GM12873 (cell line): ENCODE data around the gene NGFR.

Experiments
- CTCF ChIP-seq: IDR thresholded peaks from 2 replicates; pipeline ENCODE4 v1.5.1; 2012; ENCODE audit warnings: low read depth, mild to moderate bottlenecking, moderate library complexity, low read length, control low read depth; ENCODE audit not compliant: insufficient read depth; ENCODE audit errors: missing control alignments

NGFR gene

GRCh38 chr17:49551221-49552069, 56.4 kb downstream of the NGFR start:
- TF ChIP-seq CTCF: no peak

GRCh38 chr17:49552070-49552751, 57.1 kb downstream of the NGFR start:
- TF ChIP-seq CTCF: no peak

DNA sequence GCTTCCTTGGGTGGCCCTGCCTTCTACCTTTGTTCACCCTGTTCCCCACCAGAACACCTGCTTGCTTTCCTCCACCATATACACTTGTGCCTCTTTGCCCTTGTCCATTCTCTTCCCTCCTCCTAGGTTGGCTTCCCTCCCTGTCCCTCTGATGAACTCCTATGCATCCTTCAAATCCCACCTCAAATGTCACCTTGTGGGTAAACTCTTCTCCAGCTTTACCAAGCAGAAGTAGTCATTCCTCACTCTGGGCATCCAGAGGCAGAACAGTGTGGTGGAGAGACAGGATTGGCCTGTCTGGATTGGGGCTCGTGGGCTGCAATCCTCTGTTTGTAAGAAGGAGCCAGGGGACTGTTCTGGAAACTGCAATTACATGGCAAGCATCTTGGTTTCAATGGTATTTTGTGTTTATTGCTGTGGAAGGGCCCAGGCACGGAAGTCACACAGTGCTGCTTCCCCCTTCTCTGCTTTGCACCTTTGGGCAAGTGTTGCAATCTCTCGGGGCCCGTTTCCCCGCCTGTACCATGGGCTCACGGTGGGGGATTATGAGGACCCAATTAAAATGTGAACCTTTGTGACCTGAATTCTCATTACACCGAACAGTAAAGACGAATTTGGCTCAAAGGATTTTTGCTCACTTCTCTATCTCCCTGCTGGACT, 58.7 kb downstream of the NGFR start:
- TF ChIP-seq CTCF: no peak

DNA sequence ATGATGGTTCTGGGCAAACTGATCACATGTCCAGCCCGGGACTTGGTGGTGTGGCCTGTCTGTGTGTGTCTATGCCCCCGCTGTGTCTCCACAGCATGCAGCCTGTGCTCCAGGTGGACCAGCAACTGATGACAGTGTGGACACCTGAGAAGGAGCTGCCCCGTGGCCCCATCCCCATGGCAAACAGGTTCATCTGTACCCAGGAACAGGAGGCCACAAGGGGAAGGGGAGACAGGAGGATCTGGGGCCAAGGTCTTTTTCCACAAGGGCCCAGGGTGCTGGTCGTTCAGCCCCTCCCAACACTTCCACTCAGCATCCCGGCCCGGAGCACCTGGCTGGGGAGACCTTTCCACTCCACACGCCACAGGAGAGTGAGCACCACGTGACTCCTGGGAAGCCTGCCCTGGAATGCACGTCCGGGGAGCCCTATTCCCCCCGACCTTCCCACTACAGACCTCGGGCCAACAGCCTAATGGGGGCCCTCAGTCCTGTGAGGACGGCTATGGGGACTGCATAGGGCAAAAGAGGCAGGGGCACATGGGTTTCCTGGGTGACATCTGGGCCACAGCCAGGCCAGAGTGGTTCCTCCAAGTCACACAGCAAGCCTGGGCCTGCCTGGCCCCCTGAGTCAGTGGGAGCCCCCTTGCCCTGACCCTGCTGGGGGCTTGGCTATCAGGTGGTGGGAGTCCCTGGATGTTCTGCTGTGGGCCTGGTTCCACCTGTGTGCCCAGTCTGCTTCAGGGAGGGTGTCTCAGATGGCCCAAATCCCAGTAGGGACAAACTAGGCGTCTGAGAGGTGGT, 59.8 kb downstream of the NGFR start:
- no peak for TF ChIP-seq CTCF

DNA sequence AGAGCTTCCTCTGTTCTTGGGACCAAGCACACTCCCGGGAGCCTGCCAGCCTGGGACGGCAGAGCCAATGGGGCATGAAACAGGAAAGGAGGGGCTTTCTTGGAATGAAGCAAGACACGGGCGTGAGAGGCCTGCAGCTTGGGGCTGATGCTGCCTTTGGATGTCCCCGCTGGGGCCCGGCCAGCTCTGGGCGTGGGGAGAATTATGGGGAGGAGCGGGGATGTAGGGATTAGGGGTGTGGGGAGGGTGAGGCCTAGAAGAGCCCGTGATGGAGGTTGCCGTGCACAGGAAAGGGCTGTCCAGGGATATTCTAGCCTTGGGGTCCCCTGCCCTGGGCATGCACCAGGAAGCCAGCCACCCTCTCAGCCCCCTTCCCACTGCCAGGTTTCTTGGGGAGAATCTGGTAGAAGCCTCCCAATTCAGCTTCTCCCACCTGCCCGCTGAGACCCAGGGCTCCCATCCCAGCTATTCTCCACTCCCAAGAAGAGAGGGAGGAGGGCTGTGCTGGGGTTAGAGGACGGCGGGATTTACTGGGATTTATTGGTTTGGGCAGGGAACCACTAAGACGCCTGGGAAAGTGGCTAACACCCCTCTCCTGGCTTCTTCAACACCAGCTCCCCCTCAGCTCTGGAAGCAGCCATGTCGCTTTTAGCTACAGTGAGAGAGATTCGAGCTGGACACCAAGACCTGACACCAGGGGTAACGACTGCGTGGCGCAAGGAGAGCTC, 60.6 kb downstream of the NGFR start:
- no peak for TF ChIP-seq CTCF

GRCh38 chr17:49556223-49556943, 61.3 kb downstream of the NGFR start:
- peak; percentile 98 for TF ChIP-seq CTCF
